GM19372 (cell line): ENCODE data around the gene PPP2CA.
"Not testable (repeated sequence)": the region's sequence is repeated elsewhere in the genome, so short reads cannot be mapped to it uniquely, and the experiment has no call there.

Source experiments
- ATAC-seq: cut with Tn5 transposase; IDR thresholded peaks from one replicate; pipeline ENCODE4 v1.9.1; 2021; ENCODE audit warnings: mild to moderate bottlenecking, low read depth, moderate library complexity; ENCODE audit not compliant: unreplicated experiment

The PPP2CA gene

DNA sequence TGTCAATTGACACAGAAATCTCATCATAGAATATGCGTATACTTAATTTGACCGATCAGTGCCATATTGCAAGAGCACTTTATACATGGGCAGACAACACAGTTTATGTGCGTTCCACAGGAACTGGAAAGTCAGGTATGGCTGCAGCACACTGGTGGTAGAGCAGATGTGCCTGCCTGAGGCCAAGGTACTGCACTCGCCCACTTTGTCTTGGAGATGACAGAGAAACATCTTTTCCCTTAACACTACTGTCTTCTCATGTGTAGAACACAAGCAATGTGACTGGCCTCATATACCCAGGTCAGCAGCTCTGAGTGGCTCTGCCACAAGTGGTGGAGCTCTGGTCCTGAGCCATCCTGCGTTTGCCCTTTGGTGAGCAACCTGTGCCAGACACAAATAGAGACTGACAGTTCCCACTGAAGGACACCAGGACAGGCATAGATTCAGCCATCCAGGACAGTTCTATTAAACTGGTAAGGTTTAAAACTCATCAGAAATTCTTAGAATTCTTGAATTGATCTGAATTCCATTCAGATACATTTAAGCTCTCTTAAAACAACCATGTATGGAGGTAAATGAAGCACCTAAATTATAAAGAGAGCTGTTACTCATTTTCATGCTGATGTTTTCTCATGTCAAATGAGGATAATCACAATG, 21.0 kb upstream of the PPP2CA start:
- no peak for ATAC-seq

DNA sequence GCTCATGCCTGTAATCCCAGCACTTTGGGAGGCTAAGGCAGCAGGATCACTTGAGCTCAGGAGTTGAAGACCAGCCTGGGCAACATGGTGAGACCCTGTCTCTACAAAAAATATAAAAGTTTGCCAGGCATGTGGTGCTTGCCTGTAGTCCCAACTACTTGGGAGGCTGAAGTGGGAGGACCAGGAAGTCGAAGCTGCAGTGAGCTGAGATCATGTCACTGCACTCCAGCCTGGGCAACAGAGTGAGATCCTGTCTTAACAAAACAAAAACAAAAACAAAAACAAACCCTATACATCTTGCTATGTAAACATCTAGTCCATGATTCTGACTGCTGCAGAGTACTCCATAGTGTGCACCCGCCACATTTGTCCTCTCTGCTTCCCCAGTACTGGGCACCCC, 19.8 kb upstream of the PPP2CA start:
- ATAC-seq = no peak

DNA sequence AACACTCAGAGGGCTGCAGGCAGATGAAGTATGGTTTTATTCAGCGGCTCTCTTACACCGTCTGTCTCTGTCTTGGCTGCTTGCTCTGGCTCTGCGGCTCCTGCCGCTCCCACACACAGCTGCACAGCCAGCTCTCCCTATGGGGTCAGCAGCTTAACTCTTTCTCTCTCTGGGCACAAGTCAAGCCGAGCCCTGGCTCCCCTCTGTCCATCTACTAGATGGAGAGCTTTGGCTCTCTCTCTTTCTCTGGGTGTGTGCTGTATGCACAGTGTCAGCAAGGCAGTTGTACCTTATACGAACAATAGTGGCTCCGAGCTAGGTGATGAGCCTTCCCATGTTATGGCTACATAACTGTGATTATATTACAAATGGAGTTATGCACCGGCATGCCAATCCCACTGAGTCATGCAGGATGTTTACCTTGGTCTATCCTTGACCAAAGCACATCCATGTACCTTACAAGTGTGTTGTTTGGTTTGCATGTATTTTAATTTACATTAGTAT, 19.3 kb upstream of the PPP2CA start:
- ATAC-seq = no peak

DNA sequence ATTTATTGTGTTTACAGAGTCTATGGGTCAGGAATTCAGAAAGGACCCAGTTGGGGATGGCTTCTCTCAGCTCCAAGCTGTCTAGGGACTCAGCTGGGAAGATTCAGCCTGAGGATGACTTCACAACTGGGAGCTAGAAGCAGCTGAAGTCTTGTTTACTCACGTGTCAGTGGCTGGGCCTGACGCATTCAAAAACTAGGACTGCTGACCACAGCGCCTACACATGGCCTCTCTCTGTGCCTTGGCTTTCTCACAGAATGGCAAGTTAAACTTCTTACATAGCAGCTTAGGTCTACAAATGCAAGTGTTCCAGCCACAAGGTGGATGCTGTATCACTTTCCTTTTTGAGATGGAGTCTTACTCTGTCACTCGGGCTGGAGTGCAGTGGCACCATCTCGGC, 16.3 kb upstream of the PPP2CA start:
- ATAC-seq = no peak

DNA sequence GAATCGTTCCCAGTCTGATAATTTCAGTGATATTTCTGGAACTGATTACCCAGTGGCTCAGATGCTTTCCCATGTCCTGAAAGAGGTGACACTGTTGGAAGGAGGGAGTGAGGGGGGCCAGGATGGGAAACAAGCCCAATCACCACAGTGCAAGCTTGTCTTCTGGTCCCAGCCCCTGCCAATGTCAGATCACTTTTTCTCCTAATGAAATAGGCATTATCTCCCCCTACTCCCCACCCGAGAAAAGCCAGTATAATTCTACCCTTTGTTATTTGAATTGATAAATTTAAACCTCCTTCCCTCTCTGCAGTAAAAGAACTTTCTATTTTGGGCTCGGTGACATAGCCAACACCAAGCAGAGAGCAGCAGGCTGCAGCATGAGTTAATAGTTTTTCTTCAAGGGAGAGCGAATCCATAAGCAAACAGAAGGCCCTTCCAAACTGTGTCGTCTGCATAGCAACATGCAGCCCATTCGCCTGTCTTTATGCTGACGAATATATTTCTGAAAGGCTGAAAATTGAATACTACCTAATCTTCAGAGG, 14.6 kb upstream of the PPP2CA start:
- ATAC-seq = no peak

DNA sequence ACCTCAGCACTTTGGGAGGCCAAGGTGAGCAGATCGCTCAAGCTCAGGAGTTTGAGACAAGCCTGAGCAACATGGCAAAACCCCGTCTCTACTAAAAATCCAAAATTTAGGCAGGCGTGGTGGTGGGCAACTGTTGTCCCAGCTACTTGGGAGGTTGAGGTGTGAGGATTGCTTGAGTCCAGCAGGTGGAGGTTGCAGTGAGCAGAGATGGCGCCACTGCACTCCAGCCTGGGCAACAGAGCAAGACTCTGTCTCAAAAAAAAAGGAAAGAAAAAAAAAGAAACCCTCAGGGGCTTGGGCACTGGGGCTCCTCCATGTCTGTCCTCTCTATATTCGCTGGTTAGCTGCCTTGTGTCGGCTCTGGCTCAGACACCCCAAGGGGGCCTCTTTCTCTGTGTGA, 10.9 kb upstream of the PPP2CA start:
- ATAC-seq = no peak

DNA sequence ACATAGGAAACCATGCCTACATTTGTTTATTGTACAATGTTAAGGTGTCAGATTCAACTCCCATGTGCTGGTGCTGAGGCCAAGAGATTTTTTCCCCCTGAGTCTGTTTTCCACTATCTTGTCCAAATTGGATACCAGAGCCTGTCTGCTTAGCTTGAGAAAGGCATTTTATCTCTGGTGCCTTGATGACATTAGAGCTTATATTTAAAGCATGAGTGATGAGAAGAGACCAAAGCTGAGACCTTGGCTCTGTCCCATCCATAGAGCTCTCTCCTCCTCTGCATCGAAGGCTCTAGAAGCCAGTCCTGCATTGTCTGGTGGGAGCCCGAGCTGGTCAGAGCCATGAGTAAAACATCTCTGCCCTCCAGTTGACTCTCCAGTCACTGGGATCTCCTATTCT, 10.4 kb upstream of the PPP2CA start:
- no peak for ATAC-seq

DNA sequence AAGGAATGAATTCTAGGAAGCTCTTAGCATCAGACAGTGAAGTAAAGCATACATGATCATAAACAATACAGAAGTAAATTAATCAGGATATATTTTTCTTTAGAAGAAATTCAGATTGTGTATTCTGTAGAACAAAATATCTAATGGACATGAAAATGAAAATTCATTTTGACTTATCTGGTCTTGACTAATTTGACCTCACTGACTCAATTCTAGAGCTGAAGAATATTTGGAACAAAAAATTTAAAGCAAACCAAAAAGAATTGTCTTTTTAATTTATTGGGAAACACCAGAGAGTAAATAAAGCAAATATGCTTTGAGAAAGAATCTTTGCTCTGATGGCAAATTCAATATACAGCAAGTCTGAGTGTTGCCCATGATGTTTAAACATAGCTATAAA, 2.8 kb upstream of the PPP2CA start:
- no peak for ATAC-seq

DNA sequence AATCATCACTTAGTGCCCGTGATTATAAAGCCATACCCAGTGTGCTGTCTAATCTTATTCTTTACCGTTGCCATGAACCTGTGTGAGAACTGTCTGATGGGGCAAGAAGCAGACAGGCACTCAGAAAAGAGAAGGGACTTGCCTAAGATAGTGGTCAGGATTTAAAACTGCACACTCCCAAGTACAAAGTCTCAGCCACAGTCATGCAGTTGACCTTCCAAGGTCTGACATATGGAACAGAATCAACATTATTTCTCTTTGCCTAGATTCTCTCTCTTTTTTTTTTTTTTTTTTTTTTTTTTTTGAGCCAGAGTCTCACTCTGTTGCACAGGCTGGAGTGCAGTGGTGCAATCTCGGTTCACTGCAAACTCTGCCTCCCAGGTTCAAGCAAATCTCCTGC, 1.9 kb upstream of the PPP2CA start:
- ATAC-seq = no peak

DNA sequence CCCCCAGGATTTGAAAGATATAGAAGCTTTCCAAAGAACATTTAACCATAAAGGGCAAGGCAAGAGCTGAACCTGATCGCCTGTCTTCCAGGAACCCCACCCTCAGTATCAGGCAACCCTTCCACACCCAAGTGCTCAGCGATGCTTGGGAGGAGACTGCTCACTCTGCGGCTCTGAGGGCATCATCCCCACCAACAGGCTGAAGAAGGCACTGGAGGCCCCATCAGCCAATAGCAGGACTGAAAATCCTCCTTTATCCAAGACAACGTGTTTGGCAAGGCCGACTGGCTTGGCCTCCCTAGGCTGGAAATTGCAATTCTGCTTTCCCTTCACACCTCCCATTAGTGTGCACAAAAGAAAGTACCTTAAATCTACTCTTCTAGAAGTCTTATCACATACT, 1.4 kb upstream of the PPP2CA start:
- ATAC-seq = no peak

DNA sequence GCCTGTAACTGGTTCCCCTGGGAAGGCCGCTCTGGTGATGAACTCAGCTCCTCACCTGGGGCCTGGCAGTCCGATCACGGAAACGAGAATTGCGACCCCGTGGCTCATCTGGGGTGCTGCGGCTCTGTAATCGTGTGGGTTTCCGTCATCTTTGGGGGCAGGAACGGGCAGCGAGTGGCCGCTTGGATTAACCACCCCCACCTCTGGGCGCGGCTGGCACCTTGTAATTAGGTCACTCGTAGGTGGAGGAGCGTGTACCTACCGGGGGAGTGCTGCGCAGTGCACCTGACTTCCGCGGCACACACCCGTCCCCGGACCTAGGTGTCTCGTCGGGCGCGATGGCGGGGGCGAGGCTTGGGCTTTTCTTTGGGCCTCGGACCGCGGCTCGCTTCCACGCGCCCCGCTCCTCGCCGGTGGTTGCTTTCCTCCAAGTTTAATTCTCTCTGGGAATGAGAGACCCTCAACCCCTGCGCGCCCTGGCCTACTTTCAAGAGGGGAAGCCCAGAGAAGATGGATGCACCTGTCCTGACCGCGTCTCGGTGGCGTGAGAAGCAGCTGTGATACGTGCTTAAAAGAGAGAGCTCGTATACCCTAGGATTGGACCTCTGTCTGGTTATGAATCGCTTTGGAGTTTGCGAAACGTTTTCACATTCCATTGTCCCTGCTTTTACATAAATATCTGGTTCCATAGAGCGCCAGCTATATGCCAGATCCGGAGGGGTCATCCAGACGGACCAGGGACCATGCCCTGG, 744 bp upstream of the PPP2CA start:
- peak; percentile 7 for ATAC-seq

DNA sequence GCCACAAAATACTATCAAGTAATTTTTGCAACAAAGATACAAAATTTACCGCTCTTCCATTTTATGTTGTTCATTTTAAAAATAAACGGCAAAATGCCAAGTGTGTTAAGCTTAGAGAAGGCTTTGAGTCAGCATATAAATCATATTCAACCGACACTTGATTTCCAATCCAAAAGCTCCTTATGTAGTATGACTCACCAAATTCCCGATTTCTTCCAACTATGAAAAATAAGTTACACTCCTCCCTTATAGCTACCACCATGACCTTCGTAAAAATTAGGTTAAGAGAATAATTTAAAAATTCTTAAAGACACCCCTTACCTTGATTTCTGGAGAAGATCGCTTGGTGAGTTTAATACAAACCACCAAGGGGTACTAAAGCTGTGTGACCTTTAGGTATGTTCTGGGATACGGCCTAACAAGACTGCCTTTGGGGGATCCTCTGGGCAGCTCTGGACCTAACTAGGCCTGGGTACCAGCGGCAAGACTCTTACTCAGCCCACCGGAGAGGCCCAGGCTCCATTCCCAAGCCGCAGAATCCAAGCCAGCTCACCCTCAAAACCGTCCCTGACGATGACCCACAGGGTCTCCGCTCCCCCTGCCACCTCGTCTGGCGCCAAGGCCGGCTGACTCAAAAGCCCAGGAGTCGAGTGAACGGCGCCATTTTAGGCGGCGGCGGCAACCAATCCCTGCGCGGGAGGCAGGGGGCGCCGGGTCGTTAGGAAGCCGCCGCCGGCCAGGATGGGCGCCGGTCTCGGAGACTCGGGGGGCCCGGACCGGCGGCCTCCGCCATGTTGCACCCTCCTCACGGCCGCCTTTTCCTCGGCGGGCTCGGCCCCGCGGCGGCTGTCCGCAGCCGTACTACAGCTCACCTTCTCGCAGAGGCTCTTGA, 739 bp downstream of the PPP2CA start:
- ATAC-seq = peak; percentile 27

DNA sequence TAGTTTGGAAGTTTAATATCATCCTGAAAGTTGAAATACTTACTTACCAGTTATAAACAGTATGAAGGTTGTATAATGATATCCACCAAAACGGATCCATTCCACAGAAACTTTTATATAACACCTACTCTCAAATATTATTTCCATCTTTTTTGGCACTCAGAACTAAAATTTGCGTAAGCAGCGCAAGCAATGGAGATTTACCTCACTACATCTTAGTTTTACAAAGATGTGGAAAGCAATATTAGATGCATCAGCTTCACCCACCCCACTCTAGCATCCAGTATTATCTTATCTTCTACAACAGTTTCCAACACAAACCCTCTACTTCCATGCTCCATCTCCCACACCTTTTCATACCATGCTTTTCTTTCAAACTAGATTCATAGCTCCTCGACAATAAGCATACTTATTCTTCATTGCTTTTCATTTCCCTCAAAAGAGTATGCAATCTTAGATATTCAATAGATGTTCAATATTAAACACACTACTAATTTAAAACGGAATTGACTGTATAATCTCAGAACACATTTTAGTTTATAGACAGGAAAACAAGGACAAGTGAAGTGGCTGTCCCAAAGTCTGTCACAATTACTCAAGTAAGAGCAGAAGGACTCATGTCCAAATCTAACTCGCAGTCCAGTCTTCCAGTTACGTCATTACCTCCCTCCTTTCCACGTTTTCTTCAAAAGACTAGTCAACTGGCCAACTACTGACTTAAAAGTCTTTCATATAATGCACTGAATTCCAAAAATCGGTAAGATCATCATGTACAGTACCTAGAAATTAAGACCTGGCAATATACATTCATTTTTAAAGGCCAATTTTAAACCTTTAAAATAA, 2.2 kb downstream of the PPP2CA start:
- ATAC-seq = no peak

DNA sequence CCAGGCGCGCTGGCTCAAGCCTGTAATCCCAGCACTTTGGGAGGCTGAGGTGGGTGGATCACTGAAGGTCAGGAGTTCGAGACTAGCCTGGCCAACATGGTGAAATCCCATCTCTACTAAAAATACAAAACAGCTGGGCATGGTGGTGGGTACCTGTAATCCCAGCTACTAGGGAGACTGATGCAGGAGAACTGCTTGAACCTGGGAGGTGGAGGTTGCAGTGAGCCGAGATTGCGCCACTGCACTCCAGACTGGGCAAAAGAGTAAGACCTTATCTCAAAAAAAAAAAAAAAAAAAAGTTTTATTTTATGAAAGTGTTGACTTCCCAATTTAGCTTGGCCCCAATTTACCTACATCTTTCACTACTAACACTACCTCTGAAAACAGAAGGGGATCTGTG, 4.2 kb downstream of the PPP2CA start:
- not testable (repeated sequence) for ATAC-seq

DNA sequence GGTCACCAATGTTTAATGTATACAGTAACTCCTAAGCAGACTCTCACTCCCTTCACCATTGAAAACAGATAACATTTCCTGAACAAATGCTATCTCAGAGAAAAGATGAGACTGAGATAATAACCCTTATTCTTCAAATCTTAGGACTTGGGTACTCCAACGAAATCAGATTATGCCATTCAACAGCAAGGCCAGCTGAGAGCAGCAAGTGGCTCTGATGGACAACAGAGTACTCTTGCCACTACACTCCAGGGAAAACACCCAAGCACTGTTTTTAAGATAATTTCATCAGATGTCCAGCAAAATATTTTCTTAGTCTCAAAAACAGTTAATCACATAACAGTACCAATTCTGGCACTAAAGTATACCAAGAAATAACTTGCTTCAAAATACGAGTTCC, 10.1 kb downstream of the PPP2CA start:
- ATAC-seq = no peak

DNA sequence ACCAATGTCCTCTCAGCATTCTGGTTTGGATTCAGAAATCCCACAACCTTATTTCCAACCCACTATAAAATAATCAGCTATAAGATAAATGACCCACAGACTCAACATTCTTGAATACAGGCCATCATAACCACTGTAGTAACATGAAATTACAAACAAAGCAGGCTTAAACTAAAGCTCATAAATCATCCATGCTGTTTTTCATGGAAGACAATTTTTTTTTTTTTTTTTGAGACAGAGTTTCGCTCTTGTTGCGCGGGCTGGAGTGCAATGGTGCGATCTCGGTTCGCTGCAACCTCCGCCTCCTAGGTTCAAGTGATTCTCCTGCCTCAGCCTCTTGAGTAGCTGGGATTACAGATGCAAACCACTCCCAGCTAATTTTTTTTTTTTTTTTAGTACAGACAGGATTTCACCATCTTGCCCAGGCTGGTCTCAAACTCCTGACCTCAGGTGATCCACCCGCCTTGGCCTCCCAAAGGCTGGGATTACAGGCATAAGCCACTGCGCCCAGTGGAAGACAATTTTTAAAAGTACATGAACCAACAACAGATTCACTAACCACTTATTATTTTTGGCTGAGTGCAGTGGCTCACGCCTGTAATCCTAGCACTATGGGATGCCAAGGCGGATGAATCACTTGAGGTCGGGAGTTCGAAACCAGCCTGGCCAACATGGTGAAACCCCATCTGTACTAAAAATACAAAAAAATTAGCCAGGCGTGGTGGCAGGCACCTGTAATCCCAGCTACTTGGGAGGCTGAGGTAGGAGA, 14.4 kb downstream of the PPP2CA start:
- not testable (repeated sequence) for ATAC-seq

DNA sequence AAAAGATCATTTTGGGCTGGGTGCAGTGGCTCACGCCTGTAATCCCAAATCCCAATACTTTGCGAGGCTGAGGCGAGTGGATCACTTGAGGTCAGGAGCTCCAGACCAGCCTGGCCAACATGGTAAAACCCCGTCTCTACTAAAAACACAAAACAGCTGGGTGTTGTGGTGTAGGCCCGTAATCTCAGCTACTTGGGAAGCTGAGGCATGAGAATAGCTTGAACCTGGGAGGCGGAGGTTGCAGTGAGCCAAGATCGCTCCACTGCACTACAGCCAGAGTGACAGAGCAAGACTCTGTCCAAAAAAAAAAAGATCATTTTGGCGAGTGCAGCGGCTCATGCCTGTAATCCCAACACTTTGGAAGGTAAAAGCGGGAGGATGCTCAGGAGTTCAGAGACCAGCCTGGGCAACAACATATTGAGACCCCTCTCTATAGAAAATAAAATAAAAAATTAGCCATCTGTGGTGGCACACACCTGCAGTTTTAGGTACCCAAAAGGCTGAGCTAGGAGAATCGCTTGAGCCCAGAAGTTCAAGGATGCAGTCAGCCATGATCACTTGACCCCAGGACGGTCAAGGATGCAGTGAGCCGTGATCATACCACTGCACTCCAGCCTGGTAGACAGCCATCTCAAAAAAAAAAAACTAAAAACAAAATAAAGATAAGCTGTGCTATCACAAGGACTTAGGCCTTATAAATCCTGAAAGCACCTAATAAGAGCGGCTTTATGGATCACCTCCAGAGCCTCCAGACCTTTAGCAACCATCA, 16.2 kb downstream of the PPP2CA start:
- ATAC-seq = no peak

DNA sequence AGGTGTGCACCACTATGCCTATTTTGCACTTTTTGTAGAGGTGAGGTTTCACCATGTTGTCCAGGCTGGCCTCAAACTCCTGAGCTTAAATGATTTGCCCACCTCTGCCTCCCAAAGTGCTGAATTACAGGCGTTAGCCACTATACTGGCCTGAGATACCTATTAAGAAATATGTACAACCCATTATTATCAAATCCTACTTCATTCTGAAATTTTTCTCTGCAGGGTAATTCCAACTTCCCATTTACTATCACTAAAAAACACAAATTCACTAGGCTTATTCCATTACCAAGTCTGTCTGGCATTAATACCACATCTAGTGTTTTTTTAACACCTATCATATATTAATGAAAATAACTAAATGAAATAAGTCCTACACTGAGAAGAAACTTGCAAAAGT, 18.2 kb downstream of the PPP2CA start:
- ATAC-seq = no peak
